NOMO-1 treated with dmso at 0.1 percent for 144 hours (cell line): ENCODE measurements around the gene AFF1.
A peak's percentile ranks its signal among the peaks of the same experiment; 100 is the strongest.

ENCODE experiments used
- DNase-seq: peaks from one replicate; lab custom pipeline; 2025; ENCODE audit not compliant: unreplicated experiment; lab: John Stamatoyannopoulos, UW

The AFF1 gene

DNA sequence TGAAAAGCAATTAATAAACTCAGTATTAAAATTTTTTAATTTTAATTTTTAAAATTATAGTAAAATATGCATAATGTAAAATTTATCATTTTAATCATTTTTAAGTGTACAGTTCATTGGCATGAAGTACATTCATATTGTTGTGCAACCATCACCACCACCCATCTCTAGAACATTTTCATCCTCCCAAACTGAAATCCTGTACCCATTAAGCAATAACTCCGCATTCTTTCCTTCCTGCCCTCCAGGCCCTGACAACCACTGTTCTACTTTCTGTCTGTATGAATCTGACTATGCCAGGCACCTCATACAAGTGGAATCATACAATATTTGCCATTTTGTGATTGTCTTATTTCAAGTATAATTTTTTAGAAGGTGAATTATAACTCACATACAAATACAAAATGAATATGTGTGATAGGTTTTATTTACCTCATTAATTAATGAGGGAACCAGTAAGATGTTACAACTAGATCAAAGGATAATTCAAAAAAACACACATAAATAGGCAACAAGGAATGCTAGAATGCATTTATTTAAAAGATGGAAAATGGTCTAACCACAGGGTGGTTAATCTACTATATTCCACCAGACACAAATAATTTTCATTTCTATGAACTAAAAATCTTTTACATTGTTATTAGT is 13.1 kb upstream of the AFF1 start:
- DNase-seq, result peak; percentile 61

- no peak for DNase-seq
Observed at GRCh38 chr4:86924811-86925210, 10.0 kb upstream of the AFF1 start.

- DNase-seq, result no peak
Observed at GRCh38 chr4:86926435-86927086, 8.2 kb upstream of the AFF1 start.

GRCh38 chr4:86927843-86928395 is 6.9 kb upstream of the AFF1 start:
- DNase-seq, result no peak

DNA sequence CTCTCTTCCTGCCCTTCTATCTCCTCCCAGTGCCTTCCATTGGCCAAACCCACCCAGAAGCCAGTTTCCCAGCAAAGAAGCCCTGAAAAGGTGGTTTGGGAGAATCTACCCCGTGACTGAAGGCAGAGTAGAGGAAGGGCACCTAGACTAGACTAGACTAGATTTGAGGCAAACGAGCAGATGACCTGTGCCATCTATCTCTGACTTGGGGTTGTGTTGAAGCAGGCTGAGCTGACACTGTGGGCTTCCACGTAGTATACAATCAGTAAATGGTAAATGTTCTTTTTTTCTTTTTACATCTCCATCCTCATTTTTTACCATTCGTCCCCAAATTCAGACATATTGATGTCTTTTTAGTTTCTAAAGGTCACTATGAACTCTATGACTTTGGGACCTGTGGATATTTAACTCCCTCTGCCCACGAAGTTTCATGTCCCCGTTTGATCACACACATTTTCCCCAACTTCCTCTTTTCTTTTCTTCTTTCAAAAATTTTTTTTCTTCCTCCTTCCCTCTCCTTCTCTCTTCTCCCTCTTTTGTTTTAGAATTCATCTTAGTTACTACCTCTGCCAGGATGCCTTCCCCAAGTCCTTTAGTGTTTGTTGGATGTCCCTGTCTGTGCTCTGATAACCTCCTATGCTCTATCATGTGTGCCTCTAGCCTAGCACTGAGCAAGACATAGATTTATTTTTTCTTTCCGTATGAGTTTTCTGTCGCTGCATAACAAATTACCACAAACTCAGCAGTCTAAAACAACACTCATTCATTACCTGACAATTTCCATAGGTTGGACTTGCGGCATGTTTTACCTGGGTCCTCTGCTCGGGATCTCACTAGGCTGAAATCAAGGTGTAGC is 6.2 kb upstream of the AFF1 start:
- DNase-seq, result peak; percentile 17

- no peak for DNase-seq
Observed at GRCh38 chr4:86934147-86934770, 552 bp upstream of the AFF1 start.

DNA sequence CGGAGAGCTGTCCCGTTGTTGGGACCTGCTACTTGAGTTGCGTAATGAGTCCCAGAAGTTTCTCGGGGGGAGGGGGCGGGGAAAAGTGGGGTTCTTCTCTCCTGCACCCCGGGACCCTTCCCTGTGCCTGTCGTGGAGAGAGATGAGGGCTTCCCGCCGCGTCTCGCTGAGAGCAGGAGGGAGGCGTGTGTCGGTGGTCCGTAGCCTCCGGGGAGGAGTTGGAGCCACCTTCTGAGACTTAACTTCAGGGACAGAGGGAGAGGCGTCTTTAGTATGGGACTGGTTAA is 698 bp downstream of the AFF1 start:
- no peak for DNase-seq

DNA sequence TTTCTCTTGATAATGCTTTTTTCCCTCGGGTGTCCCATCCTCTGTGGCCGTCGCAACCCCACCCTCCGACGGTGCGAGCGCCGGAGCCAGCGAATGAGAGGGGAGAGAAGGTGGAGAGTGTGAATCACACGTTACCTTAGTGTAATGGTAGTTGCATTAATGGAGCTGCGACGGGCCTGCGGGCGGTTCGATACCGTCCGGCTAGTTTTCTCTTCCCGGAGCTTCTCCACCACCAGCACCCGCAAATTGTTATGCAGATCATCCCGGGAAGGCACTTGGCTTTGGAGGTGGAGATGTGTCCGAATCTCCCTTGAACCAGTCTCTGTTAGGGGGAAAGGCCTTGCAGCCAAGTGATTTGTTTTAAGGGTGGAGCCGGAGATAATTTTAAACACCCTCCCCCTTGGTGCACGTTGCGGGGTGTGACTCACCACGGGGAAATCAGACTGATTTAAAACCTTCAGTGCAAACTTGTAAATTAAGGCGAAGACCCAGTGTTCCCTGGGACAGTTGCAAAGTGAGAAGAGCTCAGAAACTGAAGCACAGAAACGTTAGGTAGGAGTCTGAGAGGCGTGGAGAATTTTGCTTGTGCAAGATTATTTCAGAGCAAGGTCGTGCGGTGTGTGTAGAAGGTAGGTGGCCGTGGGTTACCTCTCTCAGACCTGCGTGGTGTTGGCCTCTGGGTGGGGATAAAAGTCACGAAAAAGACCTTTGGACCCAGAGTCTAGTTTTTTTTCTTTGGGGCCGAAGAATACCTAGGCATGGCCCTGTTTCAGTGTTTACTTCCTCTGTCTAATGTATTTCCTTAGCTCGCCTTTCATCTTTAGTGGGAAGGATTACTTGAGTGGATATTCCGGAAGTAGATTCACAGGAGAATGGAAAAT is 1.3 kb downstream of the AFF1 start:
- peak; percentile 84 for DNase-seq

DNA sequence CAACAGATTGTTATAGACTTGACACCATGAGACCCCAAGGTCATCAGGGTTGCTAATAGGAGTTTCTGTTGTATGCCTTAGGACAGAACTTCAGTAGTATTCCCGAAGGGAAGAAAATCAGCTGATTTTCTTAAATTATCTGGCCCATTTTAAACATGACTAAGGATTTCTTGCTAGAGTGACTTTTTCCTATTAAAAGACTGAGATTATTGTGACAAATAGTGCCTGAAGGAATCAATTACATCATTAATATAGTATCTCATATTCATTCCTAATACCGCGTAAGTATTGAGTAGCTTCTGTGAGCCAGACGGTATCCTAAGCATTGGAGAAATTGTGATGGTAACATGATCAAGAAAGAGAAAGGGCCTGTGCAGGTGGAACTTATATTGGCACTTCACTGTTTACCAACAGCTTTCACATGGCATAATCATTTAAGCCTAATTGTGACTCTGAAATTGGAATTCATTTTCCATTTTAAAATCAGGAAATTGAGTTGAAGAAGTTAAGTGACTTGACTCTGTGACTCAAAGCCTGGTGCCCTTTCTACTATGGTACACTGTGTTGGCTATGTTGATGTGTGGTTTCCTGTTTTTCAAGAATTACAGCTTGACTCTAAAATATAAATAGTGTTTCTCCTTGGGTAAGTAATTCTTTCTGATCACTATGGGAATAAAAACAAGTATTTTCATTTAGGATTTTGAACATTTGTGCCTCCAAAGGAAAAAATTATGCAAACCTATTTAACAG is 4.1 kb downstream of the AFF1 start:
- DNase-seq, result no peak

DNA sequence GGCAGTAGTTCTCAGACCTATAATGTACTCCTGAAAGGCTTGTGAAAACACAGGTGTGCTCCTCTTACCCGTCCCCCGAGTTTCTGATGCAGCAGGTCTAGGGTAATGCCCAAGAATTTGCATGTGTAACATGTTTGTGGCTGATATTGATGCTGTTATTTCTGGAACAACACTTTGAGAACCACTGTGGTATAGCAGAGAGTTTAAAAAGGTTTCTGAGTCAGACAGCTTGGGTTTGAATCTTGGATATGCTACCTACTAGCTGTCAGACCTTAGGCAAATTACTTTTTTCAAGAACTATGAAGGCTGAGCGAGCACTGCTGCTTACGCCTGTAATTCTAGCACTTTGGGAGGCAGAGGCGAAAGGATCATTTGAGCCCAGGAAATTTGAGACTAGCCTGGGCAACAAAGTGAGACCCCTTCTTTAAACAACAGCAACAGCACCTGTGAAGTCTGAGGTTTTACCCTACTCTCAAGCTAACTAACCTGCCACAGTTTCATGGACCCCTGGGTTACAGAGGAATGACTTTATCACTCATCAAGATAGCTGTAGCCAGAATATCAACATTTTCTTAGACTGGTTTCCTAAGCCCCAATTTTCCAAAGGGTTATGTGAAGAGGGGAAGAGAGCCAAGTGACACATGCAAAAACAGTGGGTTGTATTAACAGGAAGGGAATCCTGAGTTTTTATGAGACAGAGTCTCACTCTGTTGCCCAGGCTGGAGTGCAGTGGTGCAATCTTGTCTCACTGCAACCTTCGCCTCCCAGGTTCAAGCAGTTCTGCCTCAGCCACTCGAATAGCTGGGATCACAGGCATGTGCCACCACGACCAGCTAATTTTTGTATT is 5.1 kb downstream of the AFF1 start:
- no peak for DNase-seq

GRCh38 chr4:86940920-86941460 is 6.2 kb downstream of the AFF1 start:
- no peak for DNase-seq

- DNase-seq, result no peak
Observed at GRCh38 chr4:86942185-86942666, 7.4 kb downstream of the AFF1 start.

- DNase-seq, result no peak
Observed at GRCh38 chr4:86944964-86945781, 10.4 kb downstream of the AFF1 start.

GRCh38 chr4:86946868-86947500 is 12.2 kb downstream of the AFF1 start:
- DNase-seq, result no peak

DNA sequence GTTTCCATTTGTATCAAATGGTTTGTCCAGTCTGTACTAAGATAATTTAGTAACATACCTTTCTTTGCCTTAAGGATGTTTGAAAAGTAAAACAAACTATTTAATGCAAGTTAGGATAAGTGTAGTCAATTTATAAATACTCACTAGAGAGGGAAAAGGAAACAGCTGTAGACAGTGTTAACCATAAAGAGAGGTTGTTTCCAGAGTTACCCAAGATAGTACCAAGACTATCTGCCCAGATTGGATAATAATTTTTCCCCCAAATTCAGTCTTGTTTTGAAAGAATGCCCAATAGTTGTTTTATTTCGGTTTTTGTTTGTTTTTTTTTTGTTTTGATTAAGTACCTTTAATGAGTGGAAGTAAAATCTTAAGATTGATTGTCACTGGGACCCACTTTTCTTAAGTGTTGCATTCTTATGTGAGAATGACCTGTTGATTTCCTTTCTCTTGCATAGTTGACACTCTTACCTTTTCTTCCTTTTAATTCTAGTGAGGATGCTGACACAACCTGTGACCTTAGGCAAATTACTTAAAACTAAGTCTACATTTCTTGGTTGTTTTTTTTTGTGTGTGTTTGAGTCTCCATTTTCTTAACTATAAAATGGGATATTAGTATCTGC is 12.8 kb downstream of the AFF1 start:
- no peak for DNase-seq

- DNase-seq, result no peak
Observed at GRCh38 chr4:86948276-86948675, 13.5 kb downstream of the AFF1 start.
